VCaP (cell line): ENCODE results near the gene PRUNE1.

Experiments
- H3K27ac ChIP-seq: fragments of 450-650 bp; 2 replicates; pipeline ENCODE4 v1.5.1; 2017
- TF ChIP-seq, protein P1 (sequence below): fragments of 450-650 bp; conservative IDR thresholded peaks from 2 replicates; pipeline ENCODE4 v1.5.1; 2017; ENCODE audit warnings: mild to moderate bottlenecking, moderate library complexity

The PRUNE1 gene

DNA sequence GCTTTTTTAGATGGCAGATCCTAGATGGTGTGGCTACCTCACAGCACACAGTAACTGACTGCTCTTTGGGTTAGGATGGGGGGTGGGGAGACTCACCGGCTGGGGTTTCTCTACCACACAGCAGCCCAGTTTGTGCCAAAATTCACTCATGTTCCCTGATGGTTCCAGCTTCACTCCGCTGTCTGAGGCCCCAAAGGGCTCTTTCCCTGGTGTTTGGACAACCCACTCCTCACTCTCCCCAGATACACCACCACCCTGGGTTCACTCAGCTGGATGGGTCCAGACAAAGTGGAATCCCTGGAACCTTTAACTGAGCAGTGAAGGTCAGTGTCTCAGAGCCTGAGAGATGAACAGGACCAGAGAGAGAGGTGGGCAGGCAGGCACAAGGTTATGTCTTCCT lies 47.3 kb downstream of the PRUNE1 start:
- TF ChIP-seq, protein P1, sequence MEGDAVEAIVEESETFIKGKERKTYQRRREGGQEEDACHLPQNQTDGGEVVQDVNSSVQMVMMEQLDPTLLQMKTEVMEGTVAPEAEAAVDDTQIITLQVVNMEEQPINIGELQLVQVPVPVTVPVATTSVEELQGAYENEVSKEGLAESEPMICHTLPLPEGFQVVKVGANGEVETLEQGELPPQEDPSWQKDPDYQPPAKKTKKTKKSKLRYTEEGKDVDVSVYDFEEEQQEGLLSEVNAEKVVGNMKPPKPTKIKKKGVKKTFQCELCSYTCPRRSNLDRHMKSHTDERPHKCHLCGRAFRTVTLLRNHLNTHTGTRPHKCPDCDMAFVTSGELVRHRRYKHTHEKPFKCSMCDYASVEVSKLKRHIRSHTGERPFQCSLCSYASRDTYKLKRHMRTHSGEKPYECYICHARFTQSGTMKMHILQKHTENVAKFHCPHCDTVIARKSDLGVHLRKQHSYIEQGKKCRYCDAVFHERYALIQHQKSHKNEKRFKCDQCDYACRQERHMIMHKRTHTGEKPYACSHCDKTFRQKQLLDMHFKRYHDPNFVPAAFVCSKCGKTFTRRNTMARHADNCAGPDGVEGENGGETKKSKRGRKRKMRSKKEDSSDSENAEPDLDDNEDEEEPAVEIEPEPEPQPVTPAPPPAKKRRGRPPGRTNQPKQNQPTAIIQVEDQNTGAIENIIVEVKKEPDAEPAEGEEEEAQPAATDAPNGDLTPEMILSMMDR = no peak
- peak overlapping the region; percentile 99 for H3K27ac ChIP-seq

DNA sequence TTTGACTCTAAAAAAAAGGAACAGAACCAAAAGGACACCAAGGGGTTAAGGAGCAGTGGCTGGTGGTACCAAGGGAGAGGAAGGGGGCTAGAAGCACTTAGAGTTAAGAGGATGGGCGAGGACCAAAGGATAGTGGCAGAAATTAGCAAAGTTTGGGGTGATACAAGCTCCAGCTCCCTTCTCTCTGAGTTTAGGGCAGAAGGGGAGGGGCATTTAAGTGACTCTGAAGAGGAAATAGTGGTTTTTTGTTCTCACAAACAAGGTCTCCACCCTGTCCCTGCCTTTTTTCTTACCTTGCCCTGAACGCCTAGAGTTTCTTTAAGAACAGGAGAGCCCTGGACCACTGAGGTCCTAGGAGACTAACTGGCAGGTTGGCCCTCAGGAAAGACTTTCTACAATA lies 47.9 kb downstream of the PRUNE1 start:
- TF ChIP-seq, protein P1 = no peak
- H3K27ac ChIP-seq = peak overlapping the region; percentile 99

DNA sequence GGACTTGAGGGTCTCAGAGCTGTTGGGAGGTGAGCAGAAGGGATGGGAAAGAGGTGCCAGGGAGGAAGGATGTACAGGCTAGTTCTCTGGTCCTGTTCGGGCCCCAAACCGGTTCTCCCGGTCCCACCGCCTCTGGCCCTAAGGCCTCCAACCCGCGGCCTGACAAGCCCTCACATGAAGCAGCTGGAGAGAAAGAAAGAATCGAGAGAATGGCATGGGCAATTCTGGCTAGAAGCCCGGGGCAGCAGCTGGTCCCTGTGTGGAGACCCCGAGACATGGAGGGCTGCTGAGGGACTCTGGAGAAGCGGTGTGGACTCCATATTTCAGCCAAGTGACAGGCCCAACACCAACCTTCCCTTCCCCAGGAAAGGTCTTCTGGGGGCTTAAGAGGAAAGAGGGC lies 50.4 kb downstream of the PRUNE1 start:
- TF ChIP-seq, protein P1 = no peak
- peak overlapping the region; percentile 99 for H3K27ac ChIP-seq

DNA sequence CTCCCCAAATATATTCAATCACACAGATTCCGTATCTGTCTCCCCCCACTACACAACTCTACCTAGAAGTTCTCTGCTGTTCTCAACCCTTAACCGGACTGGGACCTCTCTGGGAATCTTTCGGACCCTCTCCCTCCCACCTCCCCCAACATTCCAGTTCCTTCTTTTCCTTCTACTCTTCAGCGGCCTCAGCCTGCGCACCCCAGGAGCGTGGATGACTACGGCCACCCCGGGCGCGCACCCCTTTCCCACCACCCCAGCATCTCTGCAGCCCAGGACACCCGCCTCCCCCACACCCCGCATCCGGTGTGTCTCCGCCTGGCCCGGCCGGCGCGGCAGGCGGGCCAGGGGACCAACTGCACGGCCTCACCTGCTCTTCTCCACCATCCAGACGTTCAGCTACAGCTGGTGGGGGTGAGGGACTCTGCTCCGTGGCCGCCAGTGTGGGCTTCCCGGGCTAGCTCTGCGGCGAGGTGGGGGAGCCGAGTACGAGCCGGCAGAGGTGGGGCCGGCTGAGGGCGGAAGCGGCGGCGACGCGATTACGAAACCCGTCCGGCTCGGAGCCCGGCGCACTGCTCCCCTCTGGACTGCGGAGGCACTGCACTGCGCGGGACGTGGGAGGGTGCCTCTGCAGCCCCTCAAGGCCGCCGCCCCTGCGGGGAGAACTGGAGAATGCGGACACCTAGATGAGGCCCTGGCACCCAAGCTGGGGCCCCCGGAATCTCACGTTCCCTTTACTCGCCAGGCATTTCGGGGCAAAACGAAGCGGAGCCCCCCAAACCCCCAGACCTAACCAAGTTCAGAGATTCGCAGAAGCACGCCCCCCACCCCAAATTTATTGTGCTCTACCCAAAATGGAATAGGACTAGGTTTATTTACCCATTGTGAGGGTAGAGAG lies 51.1 kb downstream of the PRUNE1 start, which contains the start of gene CDC42SE1:
Gene CDC42SE1, minus strand, starts transcription at position 514 of the 898 bp plus-strand sequence. CDS start 3,892 bp downstream, outside the sequence.
- TF ChIP-seq, protein P1 = peak; percentile 88
- peak within 1 kb of the TSS; percentile 99 for H3K27ac ChIP-seq

DNA sequence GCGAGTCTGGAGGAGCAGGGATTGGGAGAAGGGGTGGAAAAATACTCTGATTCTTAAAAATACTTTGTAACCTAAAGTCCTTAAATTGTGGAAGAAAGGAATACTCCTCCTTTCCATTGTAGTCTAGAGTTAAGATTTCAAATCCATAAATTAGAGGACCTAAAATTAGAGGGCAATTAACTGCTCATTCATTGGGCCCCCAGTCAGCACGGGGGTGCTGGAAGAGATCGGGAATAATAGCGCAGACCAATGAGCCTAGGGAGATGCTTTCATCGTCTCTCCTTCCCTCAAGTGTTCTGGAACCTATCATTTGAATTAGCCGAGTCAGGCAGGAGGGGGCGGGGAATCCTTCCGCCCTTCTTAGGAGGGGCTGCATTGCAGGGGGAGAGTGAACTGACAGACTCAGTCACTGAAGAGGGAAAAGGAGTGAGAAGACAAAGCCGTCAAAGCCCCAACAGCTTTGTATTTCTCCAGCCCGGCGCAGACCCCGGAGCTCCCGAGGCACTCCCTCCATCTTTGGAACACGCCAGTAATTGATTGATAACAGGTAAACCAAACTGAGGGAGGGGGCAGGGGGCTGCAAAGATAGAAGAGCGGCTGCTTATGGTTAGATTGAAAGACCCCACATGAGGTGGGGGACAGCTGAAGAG lies 51.9 kb downstream of the PRUNE1 start, which contains the start of gene MLLT11:
Gene MLLT11, plus strand, starts transcription at position 391 of the 650 bp plus-strand sequence. CDS start 6,828 bp downstream, outside the sequence.
- H3K27ac ChIP-seq = peak within 1 kb of the TSS; percentile 99
- TF ChIP-seq, protein P1 = no peak

DNA sequence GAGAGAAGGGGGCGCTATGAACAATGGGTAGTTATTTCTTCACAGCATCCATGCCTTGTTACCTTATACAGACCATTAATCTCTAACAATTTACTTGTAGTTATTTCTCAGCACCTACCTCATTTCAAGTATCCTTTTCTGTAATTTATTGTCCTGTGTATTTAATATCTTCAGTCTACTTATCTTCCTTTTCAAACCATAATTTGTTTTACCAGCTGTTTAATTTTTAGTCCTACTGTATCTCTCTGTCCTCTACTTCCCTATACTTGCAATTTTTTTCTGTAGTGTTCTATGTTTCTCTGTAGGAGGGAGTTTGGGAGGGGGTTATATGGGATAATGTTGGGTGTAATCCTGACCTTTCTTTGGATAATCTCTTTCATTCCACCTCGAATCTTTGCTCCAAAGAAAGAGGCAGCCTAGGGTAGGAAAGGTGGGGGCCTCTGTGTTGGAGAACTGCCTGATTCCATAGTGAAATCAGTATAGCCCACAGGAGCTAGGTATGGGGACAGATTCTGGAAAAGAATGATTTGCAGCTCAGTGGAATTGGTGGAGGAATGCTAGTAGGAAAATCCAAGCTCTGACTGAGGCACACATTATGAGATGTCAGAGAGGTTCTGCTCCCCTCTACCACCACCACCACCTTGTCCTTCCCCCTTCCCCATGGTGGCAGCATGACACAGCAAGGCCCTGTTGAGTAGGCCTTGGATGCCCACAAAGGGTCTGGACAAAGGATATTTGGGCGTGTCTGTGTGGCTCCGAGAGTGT lies 52.6 kb downstream of the PRUNE1 start:
- peak overlapping the region; percentile 99 for H3K27ac ChIP-seq
- TF ChIP-seq, protein P1 = no peak

DNA sequence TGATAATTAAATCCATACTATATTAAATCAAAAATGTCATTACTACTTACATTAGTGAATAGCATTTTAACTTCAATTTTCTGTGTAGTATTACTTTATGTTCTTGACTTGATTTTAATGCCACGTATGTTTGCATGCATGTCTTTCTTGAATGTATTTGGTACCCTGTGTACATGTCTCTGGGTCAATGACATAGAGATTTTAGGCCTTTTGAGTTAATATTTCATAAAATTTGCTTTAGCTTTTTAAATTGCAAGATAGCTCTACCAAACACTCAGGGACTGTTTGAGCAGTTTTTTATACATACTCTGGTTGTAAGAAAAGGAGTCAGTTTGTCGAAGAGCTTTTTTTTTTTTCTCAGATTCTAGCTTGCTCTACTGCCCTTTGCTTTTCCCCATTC lies 53.5 kb downstream of the PRUNE1 start:
- no peak overlapping the region for H3K27ac ChIP-seq
- TF ChIP-seq, protein P1 = no peak
